Brain microvascular endothelial cell (primary cell): ENCODE data around the gene ATP2B2.

ENCODE experiments used
- DNase-seq: peaks from one replicate; pipeline ENCODE4 v3.0.0-alpha.2; 2020
- H3K27ac ChIP-seq: fragments of 250-450 bp; sonication (Bioruptor Pico); 2 replicates; pipeline ENCODE4 v1.5.1; 2020; ENCODE audit warnings: mild to moderate bottlenecking, moderate library complexity
- H3K27me3 ChIP-seq: fragments of 250-450 bp; sonication (Bioruptor Pico); replicated peaks from 2 replicates; pipeline ENCODE4 v1.5.1; 2020; ENCODE audit warnings: mild to moderate bottlenecking
- H3K36me3 ChIP-seq: fragments of 250-450 bp; sonication (Bioruptor Pico); replicated peaks from 2 replicates; pipeline ENCODE4 v1.5.1; 2020; ENCODE audit warnings: mild to moderate bottlenecking
- H3K4me3 ChIP-seq: 2 replicates; pipeline ENCODE4 v1.5.1; 2011; ENCODE audit warnings: low read depth, mild to moderate bottlenecking, control low read depth, low read length, moderate library complexity
- in situ Hi-C: cut with HindIII; loops from 2 replicates; pipeline ENCODE4 v1.10.0; 2017; ENCODE audit warnings: low sequenced_read_pairs, low pct_ligation_motif_present
- TF ChIP-seq, protein P1 (sequence below): IDR thresholded peaks from 2 replicates; pipeline ENCODE4 v1.5.1; 2011; ENCODE audit warnings: low read depth, mild to moderate bottlenecking, moderate library complexity, low read length, control low read depth, inconsistent platforms; ENCODE audit errors: missing control alignments

The ATP2B2 gene

GRCh38 chr3:10357592-10358308, 147.6 kb downstream of the ATP2B2 start:
- in situ Hi-C loops = no loop called here
- peak; percentile 93 for DNase-seq
- H3K27ac ChIP-seq = peak overlapping the region; percentile 74
- H3K27me3 ChIP-seq = no peaks in the 10 kb centered on the region
- H3K36me3 ChIP-seq = no peaks in the 10 kb centered on the region
- TF ChIP-seq, protein P1, sequence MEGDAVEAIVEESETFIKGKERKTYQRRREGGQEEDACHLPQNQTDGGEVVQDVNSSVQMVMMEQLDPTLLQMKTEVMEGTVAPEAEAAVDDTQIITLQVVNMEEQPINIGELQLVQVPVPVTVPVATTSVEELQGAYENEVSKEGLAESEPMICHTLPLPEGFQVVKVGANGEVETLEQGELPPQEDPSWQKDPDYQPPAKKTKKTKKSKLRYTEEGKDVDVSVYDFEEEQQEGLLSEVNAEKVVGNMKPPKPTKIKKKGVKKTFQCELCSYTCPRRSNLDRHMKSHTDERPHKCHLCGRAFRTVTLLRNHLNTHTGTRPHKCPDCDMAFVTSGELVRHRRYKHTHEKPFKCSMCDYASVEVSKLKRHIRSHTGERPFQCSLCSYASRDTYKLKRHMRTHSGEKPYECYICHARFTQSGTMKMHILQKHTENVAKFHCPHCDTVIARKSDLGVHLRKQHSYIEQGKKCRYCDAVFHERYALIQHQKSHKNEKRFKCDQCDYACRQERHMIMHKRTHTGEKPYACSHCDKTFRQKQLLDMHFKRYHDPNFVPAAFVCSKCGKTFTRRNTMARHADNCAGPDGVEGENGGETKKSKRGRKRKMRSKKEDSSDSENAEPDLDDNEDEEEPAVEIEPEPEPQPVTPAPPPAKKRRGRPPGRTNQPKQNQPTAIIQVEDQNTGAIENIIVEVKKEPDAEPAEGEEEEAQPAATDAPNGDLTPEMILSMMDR = no peak
- no peak overlapping the region for H3K4me3 ChIP-seq

DNA sequence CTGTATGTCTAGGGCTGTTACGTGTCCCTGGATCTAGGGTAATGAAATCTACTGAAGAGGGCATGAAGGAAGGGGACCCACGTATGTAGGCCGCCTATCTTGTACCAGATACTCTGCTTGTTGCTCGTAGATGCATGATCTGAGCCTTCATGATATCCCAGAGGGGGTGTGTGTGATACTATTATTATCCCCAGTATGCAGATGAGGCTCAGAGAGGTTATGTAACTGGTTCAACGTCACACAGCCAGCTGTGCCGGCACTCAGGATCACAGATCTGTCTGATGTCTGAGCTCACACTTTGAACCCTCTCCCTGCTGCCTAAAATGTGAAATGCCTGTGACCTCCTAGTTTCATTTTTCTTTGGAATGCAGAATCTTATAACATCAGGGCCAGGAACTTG, 148.3 kb downstream of the ATP2B2 start:
- TF ChIP-seq, protein P1 = no peak
- peak overlapping the region; percentile 74 for H3K27ac ChIP-seq
- H3K4me3 ChIP-seq = no peak overlapping the region
- no peaks in the 10 kb centered on the region for H3K27me3 ChIP-seq
- in situ Hi-C loops = no loop called here
- H3K36me3 ChIP-seq = no peaks in the 10 kb centered on the region
- no peak for DNase-seq

DNA sequence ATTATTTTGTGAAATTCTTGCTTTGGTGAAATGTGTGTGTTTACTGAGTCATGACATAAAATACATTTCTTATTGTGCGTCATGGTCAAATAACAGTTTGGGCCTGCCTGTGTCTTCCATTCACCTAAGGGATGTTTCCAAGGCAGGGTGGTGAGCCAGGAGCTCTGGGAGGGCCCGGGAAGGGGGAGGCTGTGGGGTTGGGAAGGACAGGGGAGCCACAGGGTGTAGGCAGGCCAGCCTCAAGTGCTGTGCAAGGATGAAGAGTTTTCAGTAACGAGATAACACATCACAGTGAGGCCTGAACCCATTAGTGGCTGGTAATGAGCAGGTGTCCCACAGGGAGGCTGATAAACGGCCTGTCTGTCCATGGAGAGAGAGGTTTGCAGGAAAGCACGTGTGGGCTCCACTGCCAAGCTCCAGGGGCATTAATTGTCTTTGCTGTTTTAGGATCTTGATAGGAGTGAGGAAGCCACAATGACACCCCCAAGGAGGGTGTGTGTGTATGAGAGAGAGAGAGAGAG, 148.9 kb downstream of the ATP2B2 start:
- Histone ChIP-seq H3K36me3 (no peaks in the 10 kb centered on the region), H3K4me3 (no peak overlapping the region), H3K27ac (peak overlapping the region; percentile 74), H3K27me3 (no peaks in the 10 kb centered on the region)
- in situ Hi-C loops = no loop called here
- DNase-seq = no peak
- TF ChIP-seq, protein P1 = no peak

DNA sequence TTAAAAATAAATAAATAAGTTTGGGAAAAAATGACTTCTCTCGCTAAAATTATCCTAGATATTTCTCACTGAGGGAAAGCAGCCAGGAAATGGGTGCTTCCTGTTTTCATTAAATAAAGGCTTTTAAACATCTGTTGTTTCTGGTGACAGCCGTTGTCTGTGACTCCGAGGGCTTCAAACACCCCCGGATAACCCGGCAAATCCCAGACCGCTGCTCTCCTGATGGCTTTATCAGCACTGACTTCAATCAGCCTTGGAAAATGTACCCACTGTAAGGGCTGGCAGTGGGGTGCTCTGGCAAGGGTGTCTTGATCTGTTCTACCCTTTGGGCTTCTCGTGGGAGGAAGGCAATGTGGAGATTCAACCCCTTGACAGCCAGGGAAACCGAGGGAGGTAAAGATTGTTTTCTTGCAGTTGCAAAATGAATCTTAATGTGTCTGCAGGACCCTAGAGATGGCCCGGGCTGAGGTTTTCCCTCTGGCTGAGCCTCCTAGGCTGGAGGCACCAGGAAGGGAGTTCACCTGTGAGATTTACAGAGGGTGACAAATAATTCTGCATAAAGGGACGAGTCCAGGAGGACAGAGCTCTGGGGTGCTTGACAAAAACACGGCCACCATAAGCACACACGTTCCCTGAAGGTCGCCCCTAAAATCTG, 150.9 kb downstream of the ATP2B2 start:
- TF ChIP-seq, protein P1 = no peak
- Histone ChIP-seq H3K36me3 (no peaks in the 10 kb centered on the region), H3K4me3 (no peak overlapping the region), H3K27ac (peak overlapping the region; percentile 79), H3K27me3 (no peaks in the 10 kb centered on the region)
- in situ Hi-C loops = no loop called here
- DNase-seq = no peak

- no peak for DNase-seq
- Histone ChIP-seq H3K36me3 (no peaks in the 10 kb centered on the region), H3K27me3 (no peaks in the 10 kb centered on the region), H3K27ac (peak overlapping the region; percentile 79), H3K4me3 (no peak overlapping the region)
- in situ Hi-C loops = no loop called here
- TF ChIP-seq, protein P1 = no peak
Observed at GRCh38 chr3:10353661-10354360, 151.6 kb downstream of the ATP2B2 start.
